Dedifferentiated amniotic fluid mesenchymal stem cell (primary cell): ENCODE measurements around the gene GPC5.
"Not testable (repeated sequence)": the region's sequence is repeated elsewhere in the genome, so short reads cannot be mapped to it uniquely, and the experiment has no call there.

Source experiments
- DNase-seq: peaks from one replicate; pipeline ENCODE4 v3.0.0-alpha.2; 2016; ENCODE audit errors: extremely low spot score

Gene GPC5

GRCh38 chr13:91368676-91369440 is 29.6 kb upstream of the GPC5 start:
- DNase-seq: no peak

GRCh38 chr13:91369441-91369831 is 29.0 kb upstream of the GPC5 start:
- no peak for DNase-seq

GRCh38 chr13:91370501-91370900 is 27.9 kb upstream of the GPC5 start:
- no peak for DNase-seq

GRCh38 chr13:91372911-91373310 is 25.5 kb upstream of the GPC5 start:
- DNase-seq: no peak

GRCh38 chr13:91375116-91375729 is 23.2 kb upstream of the GPC5 start:
- DNase-seq: no peak

GRCh38 chr13:91381371-91381770 is 17.1 kb upstream of the GPC5 start:
- DNase-seq: no peak

- DNase-seq: no peak
These were observed 14.6 kb upstream of the GPC5 start for GRCh38 chr13:91383836-91384235.

- DNase-seq: no peak
These were observed 13.5 kb upstream of the GPC5 start for GRCh38 chr13:91384896-91385295.

- DNase-seq: no peak
These were observed 9.2 kb upstream of the GPC5 start for GRCh38 chr13:91389186-91389585.

GRCh38 chr13:91397595-91397994 is 826 bp upstream of the GPC5 start:
- no peak for DNase-seq

- no peak for DNase-seq
These were observed 1.0 kb downstream of the GPC5 start for GRCh38 chr13:91399189-91400062.

- no peak for DNase-seq
These were observed 1.6 kb downstream of the GPC5 start for GRCh38 chr13:91400063-91400399.

- no peak for DNase-seq
These were observed 2.2 kb downstream of the GPC5 start for GRCh38 chr13:91400671-91401070.

GRCh38 chr13:91401920-91402319 is 3.5 kb downstream of the GPC5 start:
- no peak for DNase-seq

GRCh38 chr13:91405240-91405639 is 6.8 kb downstream of the GPC5 start:
- DNase-seq: no peak

GRCh38 chr13:91406619-91407018 is 8.2 kb downstream of the GPC5 start:
- no peak for DNase-seq

- DNase-seq: no peak
These were observed 10.6 kb downstream of the GPC5 start for GRCh38 chr13:91408971-91409370.

- not testable (repeated sequence) for DNase-seq
These were observed 18.2 kb downstream of the GPC5 start for GRCh38 chr13:91416579-91416978.

GRCh38 chr13:91417660-91418325 is 19.4 kb downstream of the GPC5 start:
- no peak for DNase-seq

- DNase-seq: no peak
These were observed 28.5 kb downstream of the GPC5 start for GRCh38 chr13:91426913-91427312.

- not testable (repeated sequence) for DNase-seq
These were observed 40.3 kb downstream of the GPC5 start for GRCh38 chr13:91438674-91439073.

GRCh38 chr13:91450913-91451312 is 52.5 kb downstream of the GPC5 start:
- DNase-seq: no peak
